PC-3 (cell line): Measurements from ENCODE around the gene DENND2D.

ENCODE experiments used
- EZH2 ChIP-seq: fragments of 300-600 bp; sonication (generic); IDR thresholded peaks from one replicate; pipeline ENCODE4 v1.6.1; 2017; ENCODE audit warnings: antibody characterized with exemption, mild to moderate bottlenecking, low read length; ENCODE audit not compliant: unreplicated experiment
- TF ChIP-seq, protein P1 (sequence below): fragments of 300-600 bp; sonication (generic); conservative IDR thresholded peaks from 2 replicates; pipeline ENCODE4 v1.5.1; 2017; ENCODE audit warnings: antibody characterized with exemption, low read depth, mild to moderate bottlenecking, low read length

DNA sequence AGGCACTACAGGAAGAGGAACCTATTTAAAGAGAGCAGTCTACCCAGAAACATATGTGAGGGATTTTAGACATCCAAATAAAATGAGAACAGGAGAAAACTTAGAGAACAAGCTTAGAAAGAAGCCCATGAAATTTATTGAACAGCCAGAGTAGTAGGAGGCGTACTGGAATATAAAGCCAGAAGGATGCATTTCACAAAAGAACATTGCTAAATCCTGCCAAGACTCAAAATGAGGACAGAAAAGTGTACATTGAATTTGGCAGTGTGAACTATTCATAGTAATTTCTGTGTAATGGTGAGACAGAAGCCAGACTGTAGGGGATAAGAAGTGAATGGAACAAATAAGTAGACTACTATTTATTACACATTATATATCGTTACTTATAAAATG, 38.0 kb downstream of the DENND2D start:
- TF ChIP-seq EZH2: no peak
- TF ChIP-seq, protein P1, sequence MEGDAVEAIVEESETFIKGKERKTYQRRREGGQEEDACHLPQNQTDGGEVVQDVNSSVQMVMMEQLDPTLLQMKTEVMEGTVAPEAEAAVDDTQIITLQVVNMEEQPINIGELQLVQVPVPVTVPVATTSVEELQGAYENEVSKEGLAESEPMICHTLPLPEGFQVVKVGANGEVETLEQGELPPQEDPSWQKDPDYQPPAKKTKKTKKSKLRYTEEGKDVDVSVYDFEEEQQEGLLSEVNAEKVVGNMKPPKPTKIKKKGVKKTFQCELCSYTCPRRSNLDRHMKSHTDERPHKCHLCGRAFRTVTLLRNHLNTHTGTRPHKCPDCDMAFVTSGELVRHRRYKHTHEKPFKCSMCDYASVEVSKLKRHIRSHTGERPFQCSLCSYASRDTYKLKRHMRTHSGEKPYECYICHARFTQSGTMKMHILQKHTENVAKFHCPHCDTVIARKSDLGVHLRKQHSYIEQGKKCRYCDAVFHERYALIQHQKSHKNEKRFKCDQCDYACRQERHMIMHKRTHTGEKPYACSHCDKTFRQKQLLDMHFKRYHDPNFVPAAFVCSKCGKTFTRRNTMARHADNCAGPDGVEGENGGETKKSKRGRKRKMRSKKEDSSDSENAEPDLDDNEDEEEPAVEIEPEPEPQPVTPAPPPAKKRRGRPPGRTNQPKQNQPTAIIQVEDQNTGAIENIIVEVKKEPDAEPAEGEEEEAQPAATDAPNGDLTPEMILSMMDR: no peak
